ENCODE results near the gene FOXC2. TPM values are rescaled to one million over a fixed set of nuclear protein-coding genes. Genes with fewer than 3 reads are reported as not detected.
A peak's percentile ranks its signal among the peaks of the same experiment; 100 is the strongest.

Gene FOXC2
- total RNA-seq, 1 donor from 2014 or later = 57.2 TPM

GRCh38 chr16:86590501-86591144 lies 24.0 kb downstream of the FOXC2 start:
- no peak overlapping the region for H3K4me3 ChIP-seq
- no peaks in the 10 kb centered on the region for H3K27me3 ChIP-seq
- intact Hi-C loops (cut with DNase I) = no loop called here
- peak overlapping the region; percentile 91 to 99 for H3K27ac ChIP-seq
- peaks cover 12 to 75% of the 10 kb centered on the region in 2 donors for H3K4me1 ChIP-seq
- no peak for TF ChIP-seq CTCF (IDR thresholded peaks at IDR 0.05)
- no peaks in the 10 kb centered on the region for H3K36me3 ChIP-seq
- no peaks in the 10 kb centered on the region for H3K9me3 ChIP-seq
- peak in 1 of 2 donors; percentile 75 for DNase-seq (ENCODE audit: low spot score in 2 of 2)

GRCh38 chr16:86591270-86591669 lies 24.6 kb downstream of the FOXC2 start:
- intact Hi-C loops (cut with DNase I) = no loop called here
- Histone ChIP-seq H3K4me1 (peaks cover 16 to 76% of the 10 kb centered on the region in 2 donors), H3K27me3 (no peaks in the 10 kb centered on the region), H3K36me3 (no peaks in the 10 kb centered on the region), H3K4me3 (no peak overlapping the region), H3K27ac (peak overlapping the region; percentile 95 to 99), H3K9me3 (no peaks in the 10 kb centered on the region)
- peak in 1 of 2 donors; percentile 40 for DNase-seq (ENCODE audit: low spot score in 2 of 2)
- TF ChIP-seq CTCF (IDR thresholded peaks at IDR 0.05) = no peak

GRCh38 chr16:86593913-86594620 lies 27.4 kb downstream of the FOXC2 start:
- peak in 1 of 2 donors; percentile 63 for DNase-seq (ENCODE audit: low spot score in 2 of 2)
- TF ChIP-seq CTCF (IDR thresholded peaks at IDR 0.05) = no peak
- Histone ChIP-seq H3K27ac (peak overlapping the region; percentile 95 to 99), H3K4me1 (peaks cover 15 to 76% of the 10 kb centered on the region in 2 donors), H3K9me3 (no peaks in the 10 kb centered on the region), H3K4me3 (peak overlapping the region in 1 of 2 donors; percentile 5), H3K36me3 (no peaks in the 10 kb centered on the region), H3K27me3 (no peaks in the 10 kb centered on the region)
- intact Hi-C loops (cut with DNase I) = no loop called here

GRCh38 chr16:86594721-86595120 lies 28.1 kb downstream of the FOXC2 start:
- no peak for TF ChIP-seq CTCF (IDR thresholded peaks at IDR 0.05)
- H3K4me1 ChIP-seq = peaks cover 11 to 76% of the 10 kb centered on the region in 2 donors
- H3K36me3 ChIP-seq = no peaks in the 10 kb centered on the region
- intact Hi-C loops (cut with DNase I) = no loop called here
- peak overlapping the region in 1 of 2 donors; percentile 5 for H3K4me3 ChIP-seq
- peak overlapping the region; percentile 95 to 99 for H3K27ac ChIP-seq
- DNase-seq (ENCODE audit: low spot score in 2 of 2) = no peak
- no peaks in the 10 kb centered on the region for H3K27me3 ChIP-seq
- H3K9me3 ChIP-seq = no peaks in the 10 kb centered on the region

- intact Hi-C loops (cut with DNase I) = no loop called here
- Histone ChIP-seq H3K27ac (peak overlapping the region; percentile 95 to 99), H3K27me3 (no peaks in the 10 kb centered on the region)
These were observed 29.5 kb downstream of the FOXC2 start for GRCh38 chr16:86595983-86596605.

More at GRCh38 chr16:86595983-86596605, 29.5 kb downstream of the FOXC2 start:
- Histone ChIP-seq H3K4me3 (no peak overlapping the region), H3K4me1 (peaks cover 8 to 69% of the 10 kb centered on the region in 2 donors), H3K9me3 (no peaks in the 10 kb centered on the region), H3K36me3 (no peaks in the 10 kb centered on the region)
- TF ChIP-seq CTCF (IDR thresholded peaks at IDR 0.05) = no peak
- DNase-seq (ENCODE audit: low spot score in 2 of 2) = peak in 1 of 2 donors; percentile 64

All from ascending aorta (tissue), 2 donors.